HEK293 (cell line): ENCODE results near the gene SEMA7A.

ENCODE experiments used
- CTCF ChIA-PET: fragments of 350-600 bp; formaldehyde crosslinking; extraction: SDS; loops from one replicate; lab custom pipeline; 2021; ENCODE audit warnings: antibody characterized with exemption; lab: Yijun Ruan, JAX
- POLR2A ChIA-PET: fragments of 300-600 bp; formaldehyde crosslinking; extraction: SDS; loops from one replicate; lab custom pipeline; 2020; ENCODE audit warnings: antibody characterized with exemption, inconsistent platforms; lab: Yijun Ruan, JAX
- H3K27ac ChIP-seq: fragments of 200-500 bp; sonication (Bioruptor generic); 2 replicates; pipeline ENCODE4 v1.5.1; 2014; ENCODE audit warnings: low read depth, low read length, control low read depth, inconsistent platforms; ENCODE audit errors: extremely low read depth
- H3K36me3 ChIP-seq, 2 experiments: fragments of 200-500 bp in 1 of 2; sonication (Bioruptor generic) in 1 of 2; 1 replicate in 1 of 2; 2 replicates in 1 of 2; pipeline ENCODE4 v1.5.1; 2014 to 2017; ENCODE audit warnings: inconsistent platforms in 2 of 2, low read length in 2 of 2; ENCODE audit not compliant: control insufficient read depth in 2 of 2, insufficient read depth in 1 of 2
- H3K4me1 ChIP-seq: fragments of 200-500 bp; sonication (Bioruptor generic); 2 replicates; pipeline ENCODE4 v1.5.1; 2014; ENCODE audit warnings: mild to moderate bottlenecking, low read length, inconsistent platforms; ENCODE audit not compliant: control insufficient read depth, insufficient read depth
- H3K4me3 ChIP-seq: 2 replicates; pipeline ENCODE4 v1.5.1; 2011; ENCODE audit warnings: low read depth, mild to moderate bottlenecking, control low read depth, low read length, moderate library complexity
- H3K9me3 ChIP-seq: fragments of 200-500 bp; sonication (Bioruptor generic); 2 replicates; pipeline ENCODE4 v1.5.1; 2014; ENCODE audit warnings: low read depth, low read length, inconsistent platforms; ENCODE audit not compliant: control insufficient read depth, insufficient read depth
- GLI2 ChIP-seq: fragments of 450-650 bp; formaldehyde crosslinking; IDR thresholded peaks from 2 replicates; pipeline ENCODE4; 2017; ENCODE audit warnings: missing biosample characterization, missing genetic modification characterization, low read depth, borderline replicate concordance
- HOXD13 ChIP-seq: sonication (generic); formaldehyde crosslinking; IDR thresholded peaks from 2 replicates; pipeline ENCODE4 v1.8.0; 2022; ENCODE audit warnings: missing genetic modification reagents, borderline replicate concordance
- RBAK ChIP-seq: fragments of 450-650 bp; formaldehyde crosslinking; IDR thresholded peaks from 2 replicates; pipeline ENCODE4 v1.5.1; 2016; ENCODE audit warnings: missing biosample characterization, missing genetic modification characterization
- REPIN1 ChIP-seq: fragments of 450-650 bp; formaldehyde crosslinking; IDR thresholded peaks from 2 replicates; pipeline ENCODE4 v1.5.1; 2017; ENCODE audit warnings: missing biosample characterization, missing genetic modification characterization, low read depth
- SP2 ChIP-seq: fragments of 450-650 bp; formaldehyde crosslinking; IDR thresholded peaks from 2 replicates; pipeline ENCODE4 v1.5.1; 2016; ENCODE audit warnings: missing biosample characterization, missing genetic modification characterization
- YY2 ChIP-seq: fragments of 450-650 bp; formaldehyde crosslinking; IDR thresholded peaks from 2 replicates; pipeline ENCODE4 v1.5.1; 2016; ENCODE audit warnings: missing biosample characterization, missing genetic modification characterization
- ZBTB17 ChIP-seq: fragments of 450-650 bp; formaldehyde crosslinking; IDR thresholded peaks from 2 replicates; pipeline ENCODE4 v1.5.1; 2016; ENCODE audit warnings: missing biosample characterization, missing genetic modification characterization
- ZBTB21 ChIP-seq: fragments of 450-650 bp; formaldehyde crosslinking; IDR thresholded peaks from 2 replicates; pipeline ENCODE4 v1.5.1; 2017; ENCODE audit warnings: missing biosample characterization, missing genetic modification characterization
- ZBTB7A ChIP-seq: fragments of 450-650 bp; formaldehyde crosslinking; IDR thresholded peaks from 2 replicates; pipeline ENCODE4 v1.5.1; 2016; ENCODE audit warnings: low read depth, missing biosample characterization, missing genetic modification characterization
- ZNF133 ChIP-seq: fragments of 450-650 bp; formaldehyde crosslinking; IDR thresholded peaks from 2 replicates; pipeline ENCODE4 v1.5.1; 2016; ENCODE audit warnings: missing biosample characterization, missing genetic modification characterization
- ZNF155 ChIP-seq: fragments of 450-650 bp; formaldehyde crosslinking; IDR thresholded peaks from 2 replicates; pipeline ENCODE4 v1.5.1; 2016; ENCODE audit warnings: missing biosample characterization, missing genetic modification characterization
- ZNF169 ChIP-seq: fragments of 450-650 bp; formaldehyde crosslinking; IDR thresholded peaks from 2 replicates; pipeline ENCODE4 v1.5.1; 2016; ENCODE audit warnings: missing biosample characterization, missing genetic modification characterization
- ZNF202 ChIP-seq: fragments of 450-650 bp; formaldehyde crosslinking; IDR thresholded peaks from 2 replicates; pipeline ENCODE4 v1.5.1; 2016; ENCODE audit warnings: missing biosample characterization, missing genetic modification characterization, borderline replicate concordance
- ZNF221 ChIP-seq: fragments of 450-650 bp; formaldehyde crosslinking; IDR thresholded peaks from 2 replicates; pipeline ENCODE4 v1.5.1; 2017; ENCODE audit warnings: missing biosample characterization, missing genetic modification characterization, borderline replicate concordance
- ZNF239 ChIP-seq: fragments of 450-650 bp; formaldehyde crosslinking; IDR thresholded peaks from 2 replicates; pipeline ENCODE4 v1.5.1; 2016; ENCODE audit warnings: missing biosample characterization, missing genetic modification characterization
- ZNF302 ChIP-seq: fragments of 450-650 bp; formaldehyde crosslinking; IDR thresholded peaks from 2 replicates; pipeline ENCODE4 v1.5.1; 2016; ENCODE audit warnings: missing biosample characterization, missing genetic modification characterization, low read depth
- ZNF341 ChIP-seq: fragments of 450-650 bp; formaldehyde crosslinking; IDR thresholded peaks from 2 replicates; pipeline ENCODE4; 2016; ENCODE audit warnings: low read depth, missing biosample characterization, missing genetic modification characterization
- ZNF394 ChIP-seq: fragments of 450-650 bp; formaldehyde crosslinking; IDR thresholded peaks from 2 replicates; pipeline ENCODE4 v1.5.1; 2016; ENCODE audit warnings: missing biosample characterization, missing genetic modification characterization, mild to moderate bottlenecking, moderate library complexity, borderline replicate concordance
- ZNF416 ChIP-seq: fragments of 450-650 bp; formaldehyde crosslinking; IDR thresholded peaks from 2 replicates; pipeline ENCODE4 v1.5.1; 2016; ENCODE audit warnings: missing biosample characterization, missing genetic modification characterization
- ZNF433 ChIP-seq: fragments of 450-650 bp; formaldehyde crosslinking; IDR thresholded peaks from 2 replicates; pipeline ENCODE4 v1.5.1; 2016; ENCODE audit warnings: missing biosample characterization, missing genetic modification characterization, low read depth
- ZNF48 ChIP-seq: fragments of 450-650 bp; formaldehyde crosslinking; IDR thresholded peaks from 2 replicates; pipeline ENCODE4 v1.5.1; 2016; ENCODE audit warnings: missing biosample characterization, missing genetic modification characterization
- ZNF558 ChIP-seq: fragments of 450-650 bp; formaldehyde crosslinking; IDR thresholded peaks from 2 replicates; pipeline ENCODE4 v1.5.1; 2016; ENCODE audit warnings: missing biosample characterization, missing genetic modification characterization
- ZNF596 ChIP-seq: fragments of 450-650 bp; IDR thresholded peaks from 2 replicates; pipeline ENCODE4 v1.5.0; 2018; ENCODE audit warnings: missing biosample characterization, mild to moderate bottlenecking, missing genetic modification characterization, moderate library complexity
- ZNF776 ChIP-seq: fragments of 450-650 bp; formaldehyde crosslinking; IDR thresholded peaks from 2 replicates; pipeline ENCODE4 v1.5.0; 2017; ENCODE audit warnings: missing biosample characterization, missing genetic modification characterization, borderline replicate concordance
- TF ChIP-seq, protein P1 (sequence below): fragments of 450-650 bp; formaldehyde crosslinking; IDR thresholded peaks from 2 replicates; pipeline ENCODE4 v1.5.1; 2016; ENCODE audit warnings: missing biosample characterization, missing genetic modification characterization
- TF ChIP-seq, protein P2 (sequence below): fragments of 450-650 bp; formaldehyde crosslinking; IDR thresholded peaks from 2 replicates; pipeline ENCODE4 v1.5.0; 2017; ENCODE audit warnings: missing biosample characterization, missing genetic modification characterization, borderline replicate concordance
- TF ChIP-seq, protein P3 (sequence below): fragments of 450-650 bp; formaldehyde crosslinking; IDR thresholded peaks from 2 replicates; pipeline ENCODE4 v1.5.1; 2016; ENCODE audit warnings: missing biosample characterization, missing genetic modification characterization

SEMA7A gene

DNA sequence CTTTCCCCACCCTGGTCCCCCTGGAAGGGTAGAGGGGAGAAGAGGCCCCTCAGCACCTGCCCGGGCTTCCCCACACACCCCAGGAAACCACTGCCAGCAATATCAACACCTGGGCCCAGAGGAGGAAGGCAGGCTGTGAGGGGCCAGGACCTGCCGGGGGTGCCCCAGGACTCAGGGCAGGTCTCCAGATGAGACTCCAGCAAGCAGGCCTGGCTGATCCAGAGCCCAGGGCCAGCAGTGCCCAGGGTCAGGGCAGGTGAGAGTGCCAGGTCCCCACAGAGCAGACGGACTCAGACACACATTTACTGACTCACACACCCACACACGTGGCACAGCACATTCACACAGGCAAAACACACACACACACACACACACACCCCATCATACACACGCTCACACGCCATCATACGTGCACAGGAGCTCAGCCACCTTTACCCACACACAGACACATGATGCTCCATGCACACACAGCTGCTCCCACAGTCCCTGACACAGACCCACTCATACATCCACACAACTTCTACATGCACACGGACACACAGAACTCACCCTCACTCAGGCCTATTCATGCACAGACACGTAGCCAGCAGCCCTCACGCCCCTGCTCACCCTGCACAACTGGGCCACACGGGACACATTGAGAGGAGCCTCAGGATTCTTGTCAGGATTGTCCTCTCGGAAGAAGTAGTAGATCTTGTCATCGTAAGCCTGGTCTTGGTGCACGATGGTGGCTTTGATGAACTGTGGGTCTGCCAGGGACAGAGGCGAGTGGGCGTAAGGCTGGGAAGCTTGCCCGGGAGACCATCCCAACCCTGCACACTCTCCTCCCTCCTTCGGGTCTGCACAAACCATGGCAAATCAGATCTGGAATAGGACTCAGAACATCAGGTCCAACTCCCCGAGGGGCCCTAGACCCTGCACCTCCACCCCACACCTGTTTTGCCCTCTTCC, 17.5 kb downstream of the SEMA7A start:
- H3K4me1 ChIP-seq = no peaks in the 10 kb centered on the region
- no peak overlapping the region for H3K4me3 ChIP-seq
- H3K9me3 ChIP-seq = no peaks in the 10 kb centered on the region
- H3K36me3 ChIP-seq = no peaks in the 10 kb centered on the region
- ChIA-PET CTCF (no interaction called here), POLR2A (no interaction called here)
- no peak overlapping the region for H3K27ac ChIP-seq
- TF ChIP-seq, protein P1, sequence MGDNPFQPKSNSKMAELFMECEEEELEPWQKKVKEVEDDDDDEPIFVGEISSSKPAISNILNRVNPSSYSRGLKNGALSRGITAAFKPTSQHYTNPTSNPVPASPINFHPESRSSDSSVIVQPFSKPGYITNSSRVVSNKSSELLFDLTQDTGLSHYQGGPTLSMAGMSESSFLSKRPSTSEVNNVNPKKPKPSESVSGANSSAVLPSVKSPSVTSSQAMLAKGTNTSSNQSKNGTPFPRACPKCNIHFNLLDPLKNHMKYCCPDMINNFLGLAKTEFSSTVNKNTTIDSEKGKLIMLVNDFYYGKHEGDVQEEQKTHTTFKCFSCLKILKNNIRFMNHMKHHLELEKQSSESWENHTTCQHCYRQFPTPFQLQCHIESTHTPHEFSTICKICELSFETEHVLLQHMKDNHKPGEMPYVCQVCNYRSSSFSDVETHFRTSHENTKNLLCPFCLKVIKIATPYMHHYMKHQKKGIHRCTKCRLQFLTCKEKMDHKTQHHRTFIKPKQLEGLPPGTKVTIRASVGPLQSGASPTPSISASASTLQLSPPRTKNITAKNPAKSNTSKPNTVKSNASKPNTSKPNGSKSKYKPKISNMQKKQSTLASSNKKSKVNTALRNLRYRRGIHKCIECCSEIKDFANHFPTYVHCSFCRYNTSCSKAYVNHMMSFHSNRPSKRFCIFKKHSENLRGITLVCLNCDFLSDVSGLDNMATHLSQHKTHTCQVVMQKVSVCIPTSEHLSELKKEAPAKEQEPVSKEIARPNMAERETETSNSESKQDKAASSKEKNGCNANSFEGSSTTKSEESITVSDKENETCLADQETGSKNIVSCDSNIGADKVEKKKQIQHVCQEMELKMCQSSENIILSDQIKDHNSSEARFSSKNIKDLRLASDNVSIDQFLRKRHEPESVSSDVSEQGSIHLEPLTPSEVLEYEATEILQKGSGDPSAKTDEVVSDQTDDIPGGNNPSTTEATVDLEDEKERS (tag by site-specific recombination) = no peak
- TF ChIP-seq ZNF202 (tag by site-specific recombination) = no peak
- TF ChIP-seq ZNF169 = no peak
- no peak for TF ChIP-seq RBAK (tag by site-specific recombination)
- TF ChIP-seq ZBTB17 (tag by site-specific recombination) = no peak
- TF ChIP-seq ZNF596 = no peak
- TF ChIP-seq GLI2 (tag by site-specific recombination) = no peak
- TF ChIP-seq, protein P2, sequence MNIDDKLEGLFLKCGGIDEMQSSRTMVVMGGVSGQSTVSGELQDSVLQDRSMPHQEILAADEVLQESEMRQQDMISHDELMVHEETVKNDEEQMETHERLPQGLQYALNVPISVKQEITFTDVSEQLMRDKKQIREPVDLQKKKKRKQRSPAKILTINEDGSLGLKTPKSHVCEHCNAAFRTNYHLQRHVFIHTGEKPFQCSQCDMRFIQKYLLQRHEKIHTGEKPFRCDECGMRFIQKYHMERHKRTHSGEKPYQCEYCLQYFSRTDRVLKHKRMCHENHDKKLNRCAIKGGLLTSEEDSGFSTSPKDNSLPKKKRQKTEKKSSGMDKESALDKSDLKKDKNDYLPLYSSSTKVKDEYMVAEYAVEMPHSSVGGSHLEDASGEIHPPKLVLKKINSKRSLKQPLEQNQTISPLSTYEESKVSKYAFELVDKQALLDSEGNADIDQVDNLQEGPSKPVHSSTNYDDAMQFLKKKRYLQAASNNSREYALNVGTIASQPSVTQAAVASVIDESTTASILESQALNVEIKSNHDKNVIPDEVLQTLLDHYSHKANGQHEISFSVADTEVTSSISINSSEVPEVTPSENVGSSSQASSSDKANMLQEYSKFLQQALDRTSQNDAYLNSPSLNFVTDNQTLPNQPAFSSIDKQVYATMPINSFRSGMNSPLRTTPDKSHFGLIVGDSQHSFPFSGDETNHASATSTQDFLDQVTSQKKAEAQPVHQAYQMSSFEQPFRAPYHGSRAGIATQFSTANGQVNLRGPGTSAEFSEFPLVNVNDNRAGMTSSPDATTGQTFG (tag by site-specific recombination) = no peak
- no peak for TF ChIP-seq ZNF239 (tag by site-specific recombination)
- no peak for TF ChIP-seq ZNF341 (tag by site-specific recombination)
- no peak for TF ChIP-seq ZNF558 (tag by site-specific recombination)
- TF ChIP-seq SP2 (tag by site-specific recombination) = no peak
- no peak for TF ChIP-seq ZNF221
- no peak for TF ChIP-seq ZBTB7A (tag by site-specific recombination)
- TF ChIP-seq HOXD13 (CRISPR knock-in tag) = no peak
- no peak for TF ChIP-seq ZNF155
- TF ChIP-seq ZBTB21 = no peak
- no peak for TF ChIP-seq ZNF48 (tag by site-specific recombination)
- 0 out of 2 replicates have a peak, but pooled peaks have one; percentile 41 for TF ChIP-seq ZNF776
- no peak for TF ChIP-seq ZNF416
- no peak for TF ChIP-seq ZNF433 (tag by site-specific recombination)
- no peak for TF ChIP-seq REPIN1 (tag by site-specific recombination)
- TF ChIP-seq ZNF133 (tag by site-specific recombination) = no peak
- no peak for TF ChIP-seq ZNF302 (tag by site-specific recombination)
- peak; percentile 16; the same call in 1 of the 2 replicates for TF ChIP-seq ZNF394 (tag by site-specific recombination)
- no peak; the same call in 1 of the 2 replicates for TF ChIP-seq YY2 (tag by site-specific recombination)
- TF ChIP-seq, protein P3, sequence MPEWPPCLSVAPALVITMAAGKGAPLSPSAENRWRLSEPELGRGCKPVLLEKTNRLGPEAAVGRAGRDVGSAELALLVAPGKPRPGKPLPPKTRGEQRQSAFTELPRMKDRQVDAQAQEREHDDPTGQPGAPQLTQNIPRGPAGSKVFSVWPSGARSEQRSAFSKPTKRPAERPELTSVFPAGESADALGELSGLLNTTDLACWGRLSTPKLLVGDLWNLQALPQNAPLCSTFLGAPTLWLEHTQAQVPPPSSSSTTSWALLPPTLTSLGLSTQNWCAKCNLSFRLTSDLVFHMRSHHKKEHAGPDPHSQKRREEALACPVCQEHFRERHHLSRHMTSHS (tag by site-specific recombination) = no peak
